H1 (cell line): Measurements from ENCODE around the gene FRMPD1. TPM values are rescaled to one million over a fixed set of nuclear protein-coding genes. Genes with fewer than 3 reads are reported as not detected.

ENCODE experiments used
- CTCF ChIA-PET: fragments of 300-600 bp; sonication (Branson Sonifier 250); formaldehyde crosslinking; loops from one replicate; lab custom pipeline; 2021; ENCODE audit not compliant: partially characterized antibody; lab: Charles Lee
- POLR2A ChIA-PET: fragments of 300-600 bp; sonication (Branson Sonifier 250); formaldehyde crosslinking; loops from one replicate; lab custom pipeline; 2021; ENCODE audit warnings: inconsistent platforms; ENCODE audit not compliant: partially characterized antibody; lab: Charles Lee
- DNase-seq, 2 experiments: peaks; one replicate each; pipeline versions ENCODE4 v3.0.0 to v3.0.0-alpha.2; 2010 to 2022; ENCODE audit warnings: low spot score in 2 of 2, low read depth in 1 of 2, mixed read lengths in 1 of 2
- FAIRE-seq: peaks from 2 replicates; lab custom pipeline; 2011; peaks lifted over from hg19 to GRCh38; lab: Jason Lieb, UNC
- H2AFZ ChIP-seq: 2 replicates; pipeline ENCODE4 v1.8.1; 2012; ENCODE audit warnings: low read length, inconsistent platforms
- H2AK5ac ChIP-seq: 2 replicates; pipeline ENCODE4 v1.6.1; 2013; ENCODE audit warnings: low read depth, low read length
- H2BK120ac ChIP-seq: replicated peaks from 2 replicates; pipeline ENCODE3; 2013; ENCODE audit warnings: low read depth, low read length, inconsistent platforms
- H2BK12ac ChIP-seq: 2 replicates; pipeline ENCODE4 v1.6.1; 2013; ENCODE audit warnings: low read depth, low read length
- H2BK15ac ChIP-seq: 2 replicates; pipeline ENCODE4 v1.6.1; 2013; ENCODE audit warnings: low read length
- H2BK20ac ChIP-seq: 2 replicates; pipeline ENCODE4 v1.6.1; 2013; ENCODE audit warnings: low read length
- H2BK5ac ChIP-seq: 2 replicates; pipeline ENCODE4 v1.6.1; 2013; ENCODE audit warnings: low read depth, low read length
- H3K14ac ChIP-seq: 2 replicates; pipeline ENCODE4 v1.6.1; 2013; ENCODE audit warnings: inconsistent platforms; ENCODE audit not compliant: insufficient read length
- H3K18ac ChIP-seq: 2 replicates; pipeline ENCODE4 v1.6.1; 2013; ENCODE audit warnings: low read length; ENCODE audit errors: extremely low read depth
- H3K23ac ChIP-seq: 2 replicates; pipeline ENCODE4 v1.6.1; 2013; ENCODE audit warnings: inconsistent platforms; ENCODE audit not compliant: insufficient read length
- H3K23me2 ChIP-seq: 2 replicates; pipeline ENCODE4 v1.6.1; 2013; ENCODE audit warnings: low read depth, low read length
- H3K27ac ChIP-seq: 2 replicates; pipeline ENCODE4 v1.6.1; 2011; ENCODE audit warnings: low read depth, low read length, inconsistent platforms
- H3K27me3 ChIP-seq, 4 experiments: replicated peaks in 1 of 4; 1 replicate in 1 of 4; 2 replicates in 3 of 4; pipeline versions ENCODE4 v1.6.1 to v1.8.1; 2011 to 2013; ENCODE audit warnings: low read length in 3 of 4, mild to moderate bottlenecking in 3 of 4, inconsistent platforms in 2 of 4, mixed read lengths in 2 of 4, moderate library complexity in 1 of 4; ENCODE audit not compliant: control insufficient read depth in 3 of 4, insufficient read depth in 3 of 4; ENCODE audit errors: extremely low read depth in 1 of 4
- H3K36me3 ChIP-seq, 4 experiments: 2 replicates each; pipeline versions ENCODE4 v1.6.1 to v1.8.1; 2011 to 2013; ENCODE audit warnings: mild to moderate bottlenecking in 4 of 4, low read length in 3 of 4, moderate library complexity in 2 of 4, control low read depth in 1 of 4, inconsistent platforms in 1 of 4; ENCODE audit not compliant: insufficient read depth in 4 of 4, control insufficient read depth in 2 of 4
- H3K4ac ChIP-seq: replicated peaks from 2 replicates; pipeline ENCODE3; 2013; ENCODE audit warnings: low read length, low read depth, mixed read lengths, inconsistent platforms; ENCODE audit not compliant: insufficient read length
- H3K4me1 ChIP-seq, 4 experiments: replicated peaks in 1 of 4; 1 replicate in 1 of 4; 2 replicates in 3 of 4; pipeline versions ENCODE4 v1.6.1 to v1.8.1; 2011 to 2013; ENCODE audit warnings: low read length in 3 of 4, inconsistent platforms in 2 of 4, mixed read lengths in 1 of 4; ENCODE audit not compliant: insufficient read depth in 4 of 4, control insufficient read depth in 3 of 4
- H3K4me2 ChIP-seq, 2 experiments: 2 replicates each; pipeline versions ENCODE4 v1.6.1 to v1.8.1; 2011 to 2013; ENCODE audit warnings: low read depth in 2 of 2, low read length in 2 of 2, control low read depth in 1 of 2, inconsistent platforms in 1 of 2, mild to moderate bottlenecking in 1 of 2; ENCODE audit not compliant: insufficient read depth in 1 of 2
- H3K4me3 ChIP-seq, 4 experiments: fragments of 200-600, 300-600 bp in 1 of 4; sonication (generic), shearing (Covaris generic), sonication (Bioruptor Twin) in 1 of 4; 2 replicates each; pipeline versions ENCODE4 v1.5.1 to v1.8.1; 2011 to 2016; ENCODE audit warnings: low read length in 4 of 4, low read depth in 3 of 4, control low read depth in 2 of 4, inconsistent platforms in 2 of 4, mild to moderate bottlenecking in 2 of 4, mixed read lengths in 1 of 4, moderate library complexity in 1 of 4; ENCODE audit not compliant: insufficient read depth in 2 of 4; ENCODE audit errors: extremely low read depth in 1 of 4
- H3K56ac ChIP-seq: replicated peaks from 2 replicates; pipeline ENCODE3; 2013; ENCODE audit warnings: low read depth, mild to moderate bottlenecking, mixed read lengths, low read length, inconsistent platforms; ENCODE audit not compliant: insufficient read length
- H3K79me1 ChIP-seq: 2 replicates; pipeline ENCODE4 v1.6.1; 2013; ENCODE audit warnings: low read depth, low read length, control low read depth
- H3K79me2 ChIP-seq, 2 experiments: 2 replicates each; pipeline versions ENCODE4 v1.6.1 to v1.8.1; 2012 to 2013; ENCODE audit warnings: low read length in 2 of 2, mild to moderate bottlenecking in 2 of 2, inconsistent platforms in 1 of 2; ENCODE audit not compliant: insufficient read depth in 2 of 2, control insufficient read depth in 1 of 2
- H3K9ac ChIP-seq, 4 experiments: replicated peaks in 1 of 4; 1 replicate in 1 of 4; 2 replicates in 3 of 4; pipeline versions ENCODE4 v1.6.1 to v1.8.1; 2011 to 2013; ENCODE audit warnings: low read depth in 3 of 4, low read length in 3 of 4, control low read depth in 2 of 4, mild to moderate bottlenecking in 2 of 4, moderate library complexity in 2 of 4, inconsistent platforms in 1 of 4; ENCODE audit errors: extremely low read depth in 1 of 4
- H3K9me3 ChIP-seq, 2 experiments: 2 replicates each; pipeline versions ENCODE4 v1.6.1 to v1.8.1; 2012 to 2013; ENCODE audit warnings: mild to moderate bottlenecking in 2 of 2, moderate library complexity in 2 of 2, control low read depth in 1 of 2, inconsistent platforms in 1 of 2, low read depth in 1 of 2, low read length in 1 of 2, mixed read lengths in 1 of 2; ENCODE audit not compliant: insufficient read depth in 2 of 2
- H4K20me1 ChIP-seq, 2 experiments: replicated peaks in 1 of 2; 2 replicates each; pipeline versions ENCODE3 to v1.8.1; 2011 to 2013; ENCODE audit warnings: inconsistent platforms in 2 of 2, low read length in 2 of 2, mild to moderate bottlenecking in 1 of 2; ENCODE audit not compliant: insufficient read depth in 2 of 2, control insufficient read depth in 1 of 2
- H4K5ac ChIP-seq: 2 replicates; pipeline ENCODE4 v1.6.1; 2013; ENCODE audit warnings: low read length, low read depth, mixed read lengths, inconsistent platforms; ENCODE audit not compliant: insufficient read length
- H4K8ac ChIP-seq: 2 replicates; pipeline ENCODE4 v1.8.0; 2013; ENCODE audit warnings: mild to moderate bottlenecking, moderate library complexity, low read length, inconsistent platforms; ENCODE audit not compliant: insufficient read depth; ENCODE audit errors: extremely low read depth
- H4K91ac ChIP-seq: replicated peaks from 2 replicates; pipeline ENCODE3; 2013; ENCODE audit warnings: low read length, mixed read lengths, inconsistent platforms; ENCODE audit not compliant: insufficient read length
- CTBP2 ChIP-seq: IDR thresholded peaks from 2 replicates; pipeline ENCODE4 v1.7.0; 2011; ENCODE audit warnings: borderline replicate concordance, mild to moderate bottlenecking, moderate library complexity, mixed read lengths, low read length; ENCODE audit not compliant: insufficient read depth, insufficient read length
- FOSL1 ChIP-seq: IDR thresholded peaks from 2 replicates; pipeline ENCODE4 v1.6.1; 2011; ENCODE audit warnings: mild to moderate bottlenecking, low read depth, low read length, moderate library complexity; ENCODE audit not compliant: insufficient read depth
- GTF2F1 ChIP-seq: IDR thresholded peaks from 2 replicates; pipeline ENCODE4 v1.6.1; 2012; ENCODE audit warnings: low read depth, low read length, improper control_type of control experiment, borderline replicate concordance
- HDAC6 ChIP-seq: IDR thresholded peaks from one replicate; pipeline ENCODE4 v1.7.1; 2012; ENCODE audit warnings: low read depth, mild to moderate bottlenecking, inconsistent platforms, low read length, moderate library complexity
- POU5F1 ChIP-seq: IDR thresholded peaks from 2 replicates; pipeline ENCODE4 v1.6.1; 2011; ENCODE audit warnings: low read depth, mild to moderate bottlenecking, low read length, moderate library complexity
- WGBS, 2 experiments: shearing (Covaris generic) in 1 of 2; methylation state at CpG; one replicate each; pipeline versions ENCODE4 v1.1.6 to v1.1.7; 2013 to 2015; ENCODE audit warnings: low lambda C conversion rate in 2 of 2, mixed read lengths in 2 of 2, inconsistent platforms in 1 of 2, low coverage in 1 of 2, missing lambda C conversion rate in 1 of 2; ENCODE audit not compliant: insufficient replicate concordance in 2 of 2, insufficient coverage in 1 of 2, insufficient read length in 1 of 2; ENCODE audit errors: extremely low coverage in 1 of 2, missing lambda C conversion rate in 1 of 2; 5-methylcytosine and 5-hydroxymethylcytosine counted together
- polyA plus RNA-seq, 7 experiments: library from polyadenylated mRNA; depleted of rRNA in 3 of 7; stranded (reverse) in 5 of 7; unstranded in 2 of 7; fragments of >200 nt in 5 of 7; fragments of 200-250 nt in 2 of 7; gene quantifications; 1 replicate in 5 of 7; 2 replicates in 1 of 7; 4 replicates in 1 of 7; pipeline versions ENCODE4 v1.2.1 to v1.2.3, GENCODE V29; 2011 to 2013; ENCODE audit warnings: missing spikeins in 2 of 7, mixed read lengths in 2 of 7
- total RNA-seq: library from RNA; stranded (reverse); fragmentation: NEBNext Ultra II Directional; extraction: Animal tissue kit (Norgen Biotek cat#: 25700); gene quantifications from 2 replicates; pipeline ENCODE4 v1.2.1, GENCODE V29; 2021

The FRMPD1 gene
- total and polyA plus RNA-seq, 2 of the 8 experiments (the other 6 are each of a cell fraction or from before 2014, with no cell fraction given) = 0.27 to 0.32 TPM

GRCh38 chr9:37636511-37637448 lies 14.0 kb upstream of the FRMPD1 start:
- Histone ChIP-seq H3K36me3 (no peaks in the 10 kb centered on the region), H3K27ac (no peak overlapping the region), H4K5ac (no peak overlapping the region), H2BK12ac (no peak overlapping the region), H3K9me3 (no peaks in the 10 kb centered on the region), H3K4ac (no peak overlapping the region), H3K79me2 (no peaks in the 10 kb centered on the region), H3K4me1 (no peaks in the 10 kb centered on the region), H2BK120ac (no peak overlapping the region)
- TF ChIP-seq CTBP2 (no peak), HDAC6 (no peak), FOSL1 (no peak), POU5F1 (no peak), GTF2F1 (no peak)
- TF ChIP-seq, all 59 proteins: peak for 0
- no peaks in the 10 kb centered on the region for H3K79me1 ChIP-seq
- 93% methylated on average over 35 of the region's 39 CpGs; no CpG with 5 or more reads in 1 of the 2 experiments for WGBS, 2 experiments
- no peaks in the 10 kb centered on the region for H3K27me3 ChIP-seq
- no peak overlapping the region for H4K91ac ChIP-seq
- no peak overlapping the region for H3K23ac ChIP-seq
- H4K20me1 ChIP-seq = no peaks in the 10 kb centered on the region
- H3K56ac ChIP-seq = no peak overlapping the region
- ChIA-PET CTCF (interaction anchor here (1.2 kb wide), 1 partner anchor 15 kb away, joined by 3 read pairs; no protein-coding TSS in a partner anchor), POLR2A (no interaction called here)
- no peak overlapping the region for H2BK15ac ChIP-seq
- H2AFZ ChIP-seq = no peak overlapping the region
- no peak overlapping the region for H2BK20ac ChIP-seq
- H3K14ac ChIP-seq = no peak overlapping the region
- no peak overlapping the region for H3K4me2 ChIP-seq
- H3K18ac ChIP-seq = no peak overlapping the region
- H2BK5ac ChIP-seq = no peak overlapping the region
- no peak overlapping the region for H4K8ac ChIP-seq
- no peak overlapping the region for H3K9ac ChIP-seq
- H3K4me3 ChIP-seq = no peak overlapping the region
- FAIRE-seq (no peak), DNase-seq (no peak)
- H3K23me2 ChIP-seq = no peaks in the 10 kb centered on the region
- no peak overlapping the region for H2AK5ac ChIP-seq
